ENCODE results near the gene CREB5. TPM values are rescaled to one million over a fixed set of nuclear protein-coding genes. Genes with fewer than 3 reads are reported as not detected.

CREB5 gene
- total RNA-seq, 2 experiments from 2014 or later = 0.19 to 0.22 TPM

DNA sequence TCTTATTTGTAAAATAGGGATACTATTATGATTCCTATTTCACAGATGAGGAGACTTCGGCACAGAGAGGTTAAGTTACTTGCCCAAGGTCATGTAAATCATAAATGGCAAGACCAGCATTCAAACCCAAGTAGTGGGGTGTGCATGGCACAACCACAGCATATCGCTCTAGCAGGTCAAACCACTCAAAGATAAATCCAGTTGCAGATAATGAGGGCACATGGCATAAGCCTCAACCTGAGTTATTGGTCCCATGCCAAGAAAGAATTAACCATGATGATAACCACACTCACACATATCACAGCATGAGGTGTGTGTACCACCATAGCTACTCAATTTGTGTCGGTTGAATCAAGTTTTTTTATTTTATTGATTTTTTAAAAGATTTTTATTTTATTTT is 180.5 kb downstream of the CREB5 start:
- Histone ChIP-seq H3K9me3 (ENCODE audit: control insufficient read depth in 1 of 2, insufficient read depth in 1 of 2, low read length in 2 of 2) (no peaks in the 10 kb centered on the region), H3K27me3 (ENCODE audit: control insufficient read depth in 1 of 2, insufficient read depth in 2 of 2, low read length in 2 of 2) (no peaks in the 10 kb centered on the region), H3K27ac (ENCODE audit: low read depth in 1 of 2, low read length in 2 of 2) (no peak overlapping the region), H3K4me1 (ENCODE audit: insufficient read depth, low read length) (no peaks in the 10 kb centered on the region), H3K36me3 (ENCODE audit: insufficient read depth, low read length) (no peaks in the 10 kb centered on the region), H3K4me3 (ENCODE audit: low read length) (no peak overlapping the region)
- DNase-seq (no peak), ATAC-seq (ENCODE audit: poor library complexity) (no peak)
- intact Hi-C loops (cut with DNase I, micrococcal nuclease) = no loop called here
- POLR2A ChIA-PET = no interaction called here
- Mint-ChIP-seq H3K27ac (no peak overlapping the region), H3K9me3 (no peaks in the 10 kb centered on the region), H3K4me3 (no peak overlapping the region), H3K27me3 (no peaks in the 10 kb centered on the region), H3K4me1 (ENCODE audit: low read depth) (no peaks in the 10 kb centered on the region), H3K36me3 (ENCODE audit: low read depth) (no peaks in the 10 kb centered on the region)
- CTCF ChIA-PET = no interaction called here
- TF ChIP-seq, protein P1, sequence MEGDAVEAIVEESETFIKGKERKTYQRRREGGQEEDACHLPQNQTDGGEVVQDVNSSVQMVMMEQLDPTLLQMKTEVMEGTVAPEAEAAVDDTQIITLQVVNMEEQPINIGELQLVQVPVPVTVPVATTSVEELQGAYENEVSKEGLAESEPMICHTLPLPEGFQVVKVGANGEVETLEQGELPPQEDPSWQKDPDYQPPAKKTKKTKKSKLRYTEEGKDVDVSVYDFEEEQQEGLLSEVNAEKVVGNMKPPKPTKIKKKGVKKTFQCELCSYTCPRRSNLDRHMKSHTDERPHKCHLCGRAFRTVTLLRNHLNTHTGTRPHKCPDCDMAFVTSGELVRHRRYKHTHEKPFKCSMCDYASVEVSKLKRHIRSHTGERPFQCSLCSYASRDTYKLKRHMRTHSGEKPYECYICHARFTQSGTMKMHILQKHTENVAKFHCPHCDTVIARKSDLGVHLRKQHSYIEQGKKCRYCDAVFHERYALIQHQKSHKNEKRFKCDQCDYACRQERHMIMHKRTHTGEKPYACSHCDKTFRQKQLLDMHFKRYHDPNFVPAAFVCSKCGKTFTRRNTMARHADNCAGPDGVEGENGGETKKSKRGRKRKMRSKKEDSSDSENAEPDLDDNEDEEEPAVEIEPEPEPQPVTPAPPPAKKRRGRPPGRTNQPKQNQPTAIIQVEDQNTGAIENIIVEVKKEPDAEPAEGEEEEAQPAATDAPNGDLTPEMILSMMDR (IDR thresholded peaks at IDR 0.05) = no peak

DNA sequence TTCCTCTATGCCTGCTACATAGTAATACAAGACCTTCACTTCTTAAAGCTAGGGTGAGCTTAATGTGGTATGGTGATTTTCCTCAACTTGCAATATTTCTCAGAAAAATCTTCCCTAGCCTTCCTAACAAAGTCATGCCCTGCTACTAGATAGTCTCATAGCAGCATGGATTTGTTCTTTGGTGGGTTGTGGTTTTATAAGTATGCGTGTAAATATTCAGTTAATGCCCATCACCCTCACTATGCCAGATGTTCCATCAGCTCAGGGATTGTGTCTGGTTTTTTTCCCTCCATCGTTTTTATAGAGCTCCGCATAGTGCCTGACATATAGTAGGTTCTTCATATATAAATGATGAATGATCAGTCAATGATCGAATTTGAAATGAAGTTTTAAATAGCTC is 182.8 kb downstream of the CREB5 start:
- H3K27me3 ChIP-seq (ENCODE audit: control insufficient read depth in 1 of 2, insufficient read depth in 2 of 2, low read length in 2 of 2) = no peaks in the 10 kb centered on the region
- no peak for DNase-seq
- intact Hi-C loops (cut with DNase I, micrococcal nuclease) = no loop called here
- H3K4me3 Mint-ChIP-seq = no peak overlapping the region
- peaks cover 2% of the 10 kb centered on the region for H3K27me3 Mint-ChIP-seq
- H3K36me3 ChIP-seq (ENCODE audit: insufficient read depth, low read length) = no peaks in the 10 kb centered on the region
- ChIA-PET POLR2A (no interaction called here), CTCF (no interaction called here)
- TF ChIP-seq, protein P1 (IDR thresholded peaks at IDR 0.05) = no peak
- no peak overlapping the region for H3K27ac Mint-ChIP-seq
- no peaks in the 10 kb centered on the region for H3K9me3 Mint-ChIP-seq
- H3K27ac ChIP-seq (ENCODE audit: low read depth in 1 of 2, low read length in 2 of 2) = no peak overlapping the region
- H3K36me3 Mint-ChIP-seq (ENCODE audit: low read depth) = no peaks in the 10 kb centered on the region
- no peak overlapping the region for H3K4me3 ChIP-seq (ENCODE audit: low read length)
- no peaks in the 10 kb centered on the region for H3K4me1 Mint-ChIP-seq (ENCODE audit: low read depth)
- H3K9me3 ChIP-seq (ENCODE audit: control insufficient read depth in 1 of 2, insufficient read depth in 1 of 2, low read length in 2 of 2) = no peaks in the 10 kb centered on the region
- H3K4me1 ChIP-seq (ENCODE audit: insufficient read depth, low read length) = no peaks in the 10 kb centered on the region
- ATAC-seq (ENCODE audit: poor library complexity) = no peak

DNA sequence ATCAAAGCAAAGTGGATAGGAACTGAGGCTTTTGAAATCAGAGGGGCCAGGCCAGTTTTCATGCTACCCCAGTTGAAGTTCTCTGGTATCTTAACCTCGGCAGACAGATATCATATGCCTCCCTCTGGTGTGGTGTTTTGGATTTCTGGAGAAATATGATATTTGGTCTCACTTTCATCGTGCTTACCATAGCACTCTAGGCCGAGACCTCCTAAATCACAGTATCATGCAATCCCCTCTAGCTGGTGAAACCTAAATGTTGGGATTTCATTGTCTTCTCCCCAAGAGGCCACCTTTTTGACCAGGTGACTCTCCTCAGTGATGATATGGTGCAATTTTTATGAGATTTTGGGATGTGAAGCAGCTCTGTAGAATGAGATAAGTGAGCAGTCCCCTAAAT is 183.5 kb downstream of the CREB5 start:
- ChIA-PET POLR2A (no interaction called here), CTCF (no interaction called here)
- TF ChIP-seq, protein P1 (IDR thresholded peaks at IDR 0.05) = no peak
- peaks cover 4% of the 10 kb centered on the region for H3K27me3 Mint-ChIP-seq
- Histone ChIP-seq H3K27me3 (ENCODE audit: control insufficient read depth in 1 of 2, insufficient read depth in 2 of 2, low read length in 2 of 2) (no peaks in the 10 kb centered on the region), H3K4me1 (ENCODE audit: insufficient read depth, low read length) (no peaks in the 10 kb centered on the region), H3K9me3 (ENCODE audit: control insufficient read depth in 1 of 2, insufficient read depth in 1 of 2, low read length in 2 of 2) (no peaks in the 10 kb centered on the region), H3K27ac (ENCODE audit: low read depth in 1 of 2, low read length in 2 of 2) (no peak overlapping the region), H3K4me3 (ENCODE audit: low read length) (no peak overlapping the region), H3K36me3 (ENCODE audit: insufficient read depth, low read length) (no peaks in the 10 kb centered on the region)
- no peak overlapping the region for H3K4me3 Mint-ChIP-seq
- intact Hi-C loops (cut with DNase I, micrococcal nuclease) = no loop called here
- DNase-seq (no peak), ATAC-seq (ENCODE audit: poor library complexity) (no peak)
- no peaks in the 10 kb centered on the region for H3K36me3 Mint-ChIP-seq (ENCODE audit: low read depth)
- H3K9me3 Mint-ChIP-seq = no peaks in the 10 kb centered on the region
- no peaks in the 10 kb centered on the region for H3K4me1 Mint-ChIP-seq (ENCODE audit: low read depth)
- no peak overlapping the region for H3K27ac Mint-ChIP-seq
